Spleen (tissue), 7 donors: ENCODE measurements around the gene SPTBN1.

Source experiments
- CTCF ChIP-seq, 11 experiments: fragments of 200-600 bp in 7 of 11; fragments of 450-650 bp in 4 of 11; sonication (generic) in 4 of 11; IDR thresholded peaks in 8 of 11; conservative IDR thresholded peaks in 3 of 11; 1 replicate in 7 of 11; 2 replicates in 4 of 11; pipeline versions ENCODE4 v1.4.0 to v1.8.0; 2016 to 2021; ENCODE audit warnings: antibody characterized with exemption in 11 of 11, inconsistent platforms in 4 of 11, mild to moderate bottlenecking in 1 of 11
- POLR2A ChIP-seq, 3 donors: fragments of 450-650 bp; IDR thresholded peaks; one replicate each; pipeline ENCODE4 v1.5.1; 2017; ENCODE audit warnings: antibody characterized with exemption in 3 of 3, mild to moderate bottlenecking in 1 of 3
- donor health status: DM: no; HTN: no; CAD: no; lungs with moderate emphysema.
- donor health status: DM: no; HTN: no; CAD: no.
- donor health status: DM: no; HTN: no; CAD: no.

- TF ChIP-seq CTCF (IDR thresholded peaks at IDR 0.05 in 8 of 11, conservative IDR thresholded peaks at IDR 0.05 in 3 of 11), result no peak
- no peak for TF ChIP-seq POLR2A (IDR thresholded peaks at IDR 0.05)
Observed at GRCh38 chr2:54599326-54599710, 143.2 kb downstream of the SPTBN1 start.
